ENCODE results near the gene WDFY1. TPM values are rescaled to one million over a fixed set of nuclear protein-coding genes. Genes with fewer than 3 reads are reported as not detected.

WDFY1 gene
- total and polyA plus RNA-seq, 2 experiments from 2014 or later: 54.5 to 127 TPM

GRCh38 chr2:223860809-223861738 is 84.1 kb downstream of the WDFY1 start (continued):
- TF ChIP-seq, protein P1, sequence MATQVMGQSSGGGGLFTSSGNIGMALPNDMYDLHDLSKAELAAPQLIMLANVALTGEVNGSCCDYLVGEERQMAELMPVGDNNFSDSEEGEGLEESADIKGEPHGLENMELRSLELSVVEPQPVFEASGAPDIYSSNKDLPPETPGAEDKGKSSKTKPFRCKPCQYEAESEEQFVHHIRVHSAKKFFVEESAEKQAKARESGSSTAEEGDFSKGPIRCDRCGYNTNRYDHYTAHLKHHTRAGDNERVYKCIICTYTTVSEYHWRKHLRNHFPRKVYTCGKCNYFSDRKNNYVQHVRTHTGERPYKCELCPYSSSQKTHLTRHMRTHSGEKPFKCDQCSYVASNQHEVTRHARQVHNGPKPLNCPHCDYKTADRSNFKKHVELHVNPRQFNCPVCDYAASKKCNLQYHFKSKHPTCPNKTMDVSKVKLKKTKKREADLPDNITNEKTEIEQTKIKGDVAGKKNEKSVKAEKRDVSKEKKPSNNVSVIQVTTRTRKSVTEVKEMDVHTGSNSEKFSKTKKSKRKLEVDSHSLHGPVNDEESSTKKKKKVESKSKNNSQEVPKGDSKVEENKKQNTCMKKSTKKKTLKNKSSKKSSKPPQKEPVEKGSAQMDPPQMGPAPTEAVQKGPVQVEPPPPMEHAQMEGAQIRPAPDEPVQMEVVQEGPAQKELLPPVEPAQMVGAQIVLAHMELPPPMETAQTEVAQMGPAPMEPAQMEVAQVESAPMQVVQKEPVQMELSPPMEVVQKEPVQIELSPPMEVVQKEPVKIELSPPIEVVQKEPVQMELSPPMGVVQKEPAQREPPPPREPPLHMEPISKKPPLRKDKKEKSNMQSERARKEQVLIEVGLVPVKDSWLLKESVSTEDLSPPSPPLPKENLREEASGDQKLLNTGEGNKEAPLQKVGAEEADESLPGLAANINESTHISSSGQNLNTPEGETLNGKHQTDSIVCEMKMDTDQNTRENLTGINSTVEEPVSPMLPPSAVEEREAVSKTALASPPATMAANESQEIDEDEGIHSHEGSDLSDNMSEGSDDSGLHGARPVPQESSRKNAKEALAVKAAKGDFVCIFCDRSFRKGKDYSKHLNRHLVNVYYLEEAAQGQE (IDR thresholded peaks at IDR 0.05; ENCODE audit: unreplicated experiment): no peak
- no peak for TF ChIP-seq EZH2 (IDR thresholded peaks at IDR 0.05; ENCODE audit: low read depth, unreplicated experiment)
- no peak for TF ChIP-seq ZNF331 (CRISPR knock-in tag; IDR thresholded peaks at IDR 0.05; ENCODE audit: low read depth)

DNA sequence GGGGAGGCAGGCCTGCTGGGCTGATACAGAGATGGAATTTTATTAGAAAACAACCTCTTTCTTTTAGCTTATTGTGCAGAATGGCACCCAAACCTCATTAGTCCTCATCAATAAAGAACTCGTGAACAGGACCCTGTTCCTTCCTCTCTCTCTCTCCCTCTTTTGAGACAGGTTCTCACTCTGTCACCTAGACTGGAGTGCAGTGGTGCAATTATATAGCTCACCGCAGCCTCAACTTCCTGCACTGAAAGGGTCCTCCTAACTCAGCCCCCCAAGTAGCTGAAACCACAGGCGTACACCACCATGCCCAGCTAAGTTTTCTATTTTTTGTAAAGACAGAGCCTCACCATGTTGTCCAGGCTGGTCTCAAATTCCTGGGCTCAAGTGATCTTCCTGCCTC is 86.1 kb downstream of the WDFY1 start:
- Mint-ChIP-seq H3K4me1 (no peaks in the 10 kb centered on the region), H3K27me3 (ENCODE audit: insufficient read depth, low read depth, poor library complexity) (peaks cover 5% of the 10 kb centered on the region), H3K27ac (no peak overlapping the region), H3K9me3 (no peaks in the 10 kb centered on the region), H3K36me3 (ENCODE audit: low read depth) (no peaks in the 10 kb centered on the region), H3K4me3 (no peak overlapping the region)
- Histone ChIP-seq H3K79me2 (replicated peaks; ENCODE audit: insufficient read depth) (no peaks in the 10 kb centered on the region), H3K27me3 (ENCODE audit: insufficient read depth) (no peaks in the 10 kb centered on the region), H3K4me2 (no peak overlapping the region), H3F3A (replicated peaks; ENCODE audit: low read depth) (no peaks in the 10 kb centered on the region), H3K36me3 (ENCODE audit: insufficient read depth) (no peaks in the 10 kb centered on the region), H3K9me2 (ENCODE audit: insufficient read depth) (no peaks in the 10 kb centered on the region), H3K4me3 (no peak overlapping the region), H2AFZ (no peak overlapping the region), H4K20me1 (replicated peaks; ENCODE audit: insufficient read depth) (no peaks in the 10 kb centered on the region), H3K4me1 (ENCODE audit: insufficient read depth) (no peaks in the 10 kb centered on the region), H3K27ac (ENCODE audit: low read depth) (no peak overlapping the region)
- DNase-seq (ENCODE audit: low spot score) (no peak), ATAC-seq (no peak)
- TF ChIP-seq CREB1 (CRISPR knock-in tag; IDR thresholded peaks at IDR 0.05; ENCODE audit: low read depth) (no peak), NANOG (IDR thresholded peaks at IDR 0.05; ENCODE audit: borderline replicate concordance) (no peak), CTCF (conservative IDR thresholded peaks at IDR 0.05; ENCODE audit: low read depth in 2 of 2) (no peak), EZH2phosphoT487 (IDR thresholded peaks at IDR 0.05; ENCODE audit: unreplicated experiment) (no peak), ETS1 (IDR thresholded peaks at IDR 0.05) (no peak)

Data from GM23338 (cell line).